Stimulated activated CD4-positive, alpha-beta T cell treated with anti-CD3 and anti-CD28 coated beads, TNF-alpha, amount 100 ng/mL, for 48 hours (primary cell): ENCODE data around the gene CES4A.
"Not testable (repeated sequence)": the region's sequence is repeated elsewhere in the genome, so short reads cannot be mapped to it uniquely, and the experiment has no call there.

Experiments
- DNase-seq, 3 donors: peaks; one replicate each; pipeline ENCODE4 v3.0.0-alpha.2; 2020; ENCODE audit warnings: low read depth in 3 of 3

The CES4A gene

GRCh38 chr16:67019171-67019570 is 30.8 kb downstream of the CES4A start:
- no peak for DNase-seq

- no peak for DNase-seq
Measured at GRCh38 chr16:67021321-67021720, 32.9 kb downstream of the CES4A start.

- no peak for DNase-seq
Measured at GRCh38 chr16:67022531-67023214, 34.3 kb downstream of the CES4A start.

GRCh38 chr16:67023689-67024088 is 35.3 kb downstream of the CES4A start:
- no peak for DNase-seq

- no peak for DNase-seq
Measured at GRCh38 chr16:67024384-67025209, 36.2 kb downstream of the CES4A start.

- no peak for DNase-seq
Measured at GRCh38 chr16:67025210-67025550, 36.8 kb downstream of the CES4A start.

- DNase-seq: no peak
Measured at GRCh38 chr16:67026570-67026969, 38.2 kb downstream of the CES4A start.

GRCh38 chr16:67027046-67027445 is 38.7 kb downstream of the CES4A start:
- DNase-seq: no peak

GRCh38 chr16:67028167-67028695 is 39.8 kb downstream of the CES4A start:
- DNase-seq: no peak

GRCh38 chr16:67028696-67029253 is 40.4 kb downstream of the CES4A start, which contains the start of gene CBFB:
Gene CBFB (plus strand): TSS chr16:67029149. CDS start chr16:67029408, 259 bp downstream.
- peak; percentile 76 to 88 (median 85) for DNase-seq

- DNase-seq: peak in 2 of 3 donors; percentile 39 to 48
Measured at GRCh38 chr16:67029254-67030096, 41.1 kb downstream of the CES4A start.

GRCh38 chr16:67030221-67030962 is 42.0 kb downstream of the CES4A start:
- DNase-seq: no peak

GRCh38 chr16:67034487-67034886 is 46.1 kb downstream of the CES4A start:
- DNase-seq: no peak

GRCh38 chr16:67035364-67035763 is 47.0 kb downstream of the CES4A start:
- no peak for DNase-seq

- no peak for DNase-seq
Measured at GRCh38 chr16:67036323-67036741, 47.9 kb downstream of the CES4A start.

GRCh38 chr16:67039260-67040020 is 51.1 kb downstream of the CES4A start:
- DNase-seq: no peak

- DNase-seq: no peak
Measured at GRCh38 chr16:67040166-67040565, 51.8 kb downstream of the CES4A start.

GRCh38 chr16:67040906-67041305 is 52.5 kb downstream of the CES4A start:
- DNase-seq: no peak

- not testable (repeated sequence) for DNase-seq
Measured at GRCh38 chr16:67041520-67041919, 53.1 kb downstream of the CES4A start.

GRCh38 chr16:67043420-67043819 is 55.0 kb downstream of the CES4A start:
- no peak for DNase-seq
